ENCODE results near the gene WDFY4. TPM values are rescaled to one million over a fixed set of nuclear protein-coding genes. Genes with fewer than 3 reads are reported as not detected.
A peak's percentile ranks its signal among the peaks of the same experiment; 100 is the strongest.

WDFY4 gene
- total and polyA plus RNA-seq, 4 donors, result 4.6 to 26.9 (median 13.5) TPM

- no peak overlapping the region for H3K4me3 ChIP-seq
- no peaks in the 10 kb centered on the region for H3K27me3 ChIP-seq (ENCODE audit: control insufficient read depth in 3 of 3, insufficient read depth in 3 of 3, low read length in 2 of 3)
- no peak for ATAC-seq (ENCODE audit: insufficient read depth, low FRiP score)
- H3K4me1 ChIP-seq (ENCODE audit: control insufficient read depth in 5 of 5, insufficient read depth in 5 of 5, low read length in 5 of 5), result peaks cover 0 to 16% (median 3%) of the 10 kb centered on the region in 5 donors
- 88 to 96% methylated on average over 1 of the region's 1 CpG for WGBS, 2 donors
- H3K9ac ChIP-seq (ENCODE audit: insufficient read depth in 1 of 2, low read length in 2 of 2), result no peak overlapping the region
- peaks cover 0 to 4% (median 0%) of the 10 kb centered on the region in 4 donors for H3K9me3 ChIP-seq (ENCODE audit: control insufficient read depth in 4 of 4, insufficient read depth in 3 of 4, low read length in 3 of 4)
- TF ChIP-seq, protein P1, sequence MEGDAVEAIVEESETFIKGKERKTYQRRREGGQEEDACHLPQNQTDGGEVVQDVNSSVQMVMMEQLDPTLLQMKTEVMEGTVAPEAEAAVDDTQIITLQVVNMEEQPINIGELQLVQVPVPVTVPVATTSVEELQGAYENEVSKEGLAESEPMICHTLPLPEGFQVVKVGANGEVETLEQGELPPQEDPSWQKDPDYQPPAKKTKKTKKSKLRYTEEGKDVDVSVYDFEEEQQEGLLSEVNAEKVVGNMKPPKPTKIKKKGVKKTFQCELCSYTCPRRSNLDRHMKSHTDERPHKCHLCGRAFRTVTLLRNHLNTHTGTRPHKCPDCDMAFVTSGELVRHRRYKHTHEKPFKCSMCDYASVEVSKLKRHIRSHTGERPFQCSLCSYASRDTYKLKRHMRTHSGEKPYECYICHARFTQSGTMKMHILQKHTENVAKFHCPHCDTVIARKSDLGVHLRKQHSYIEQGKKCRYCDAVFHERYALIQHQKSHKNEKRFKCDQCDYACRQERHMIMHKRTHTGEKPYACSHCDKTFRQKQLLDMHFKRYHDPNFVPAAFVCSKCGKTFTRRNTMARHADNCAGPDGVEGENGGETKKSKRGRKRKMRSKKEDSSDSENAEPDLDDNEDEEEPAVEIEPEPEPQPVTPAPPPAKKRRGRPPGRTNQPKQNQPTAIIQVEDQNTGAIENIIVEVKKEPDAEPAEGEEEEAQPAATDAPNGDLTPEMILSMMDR (IDR thresholded peaks at IDR 0.05; ENCODE audit: control extremely low read depth, extremely low read depth), result no peak
- no peaks in the 10 kb centered on the region for H3K36me3 ChIP-seq (ENCODE audit: control insufficient read depth in 4 of 4, insufficient read depth in 4 of 4, low read length in 4 of 4)
- H3K27ac ChIP-seq (ENCODE audit: low read depth in 1 of 2, low read length in 1 of 2), result no peak overlapping the region
- no peak for DNase-seq
Observed at GRCh38 chr10:48926255-48926654, 241.6 kb downstream of the WDFY4 start.

- no peak overlapping the region for H3K9ac ChIP-seq (ENCODE audit: insufficient read depth in 1 of 2, low read length in 2 of 2)
- H3K9me3 ChIP-seq (ENCODE audit: control insufficient read depth in 4 of 4, insufficient read depth in 3 of 4, low read length in 3 of 4), result peaks cover 0 to 4% (median 0%) of the 10 kb centered on the region in 4 donors
- peak; percentile 37 to 50 (median 49) for DNase-seq
- 68 to 87% methylated on average over 13 of the region's 13 CpGs for WGBS, 2 donors
- TF ChIP-seq, protein P1 (IDR thresholded peaks at IDR 0.05; ENCODE audit: control extremely low read depth, extremely low read depth), result no peak
- no peak for ATAC-seq (ENCODE audit: insufficient read depth, low FRiP score)
- no peak overlapping the region for H3K27ac ChIP-seq (ENCODE audit: low read depth in 1 of 2, low read length in 1 of 2)
- H3K4me1 ChIP-seq (ENCODE audit: control insufficient read depth in 5 of 5, insufficient read depth in 5 of 5, low read length in 5 of 5), result peaks cover 0 to 22% (median 7%) of the 10 kb centered on the region in 5 donors
- H3K27me3 ChIP-seq (ENCODE audit: control insufficient read depth in 3 of 3, insufficient read depth in 3 of 3, low read length in 2 of 3), result no peaks in the 10 kb centered on the region
- H3K4me3 ChIP-seq, result no peak overlapping the region
- no peaks in the 10 kb centered on the region for H3K36me3 ChIP-seq (ENCODE audit: control insufficient read depth in 4 of 4, insufficient read depth in 4 of 4, low read length in 4 of 4)
Observed at GRCh38 chr10:48926764-48927540, 242.3 kb downstream of the WDFY4 start.

DNA sequence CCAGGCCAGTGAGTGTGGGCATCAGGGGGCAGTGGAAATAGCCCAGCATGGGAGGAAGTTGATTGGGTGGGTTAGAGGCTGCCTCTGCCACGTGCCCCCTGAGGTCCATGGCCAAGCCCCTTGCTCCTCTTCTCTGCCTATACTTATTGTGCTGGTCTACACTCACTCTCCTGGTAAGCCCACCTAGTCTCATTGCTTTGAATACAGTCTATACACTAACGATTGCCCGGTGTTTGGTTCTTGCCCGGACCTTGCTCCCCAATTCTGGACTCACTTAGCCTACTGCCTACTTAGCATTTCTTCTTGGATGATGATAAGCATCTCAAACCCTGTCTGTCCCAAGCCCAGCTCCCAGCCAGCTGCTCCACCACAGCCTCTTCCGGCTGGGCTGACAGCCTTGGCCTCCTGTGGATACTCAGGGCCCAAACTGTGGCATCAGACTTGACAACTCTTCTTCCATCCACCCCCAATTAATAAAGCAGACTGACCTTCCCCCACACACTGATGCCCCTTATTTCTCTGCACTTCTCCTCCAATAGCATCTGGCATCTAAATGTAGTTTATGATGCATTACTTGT, 244.8 kb downstream of the WDFY4 start:
- TF ChIP-seq, protein P1 (IDR thresholded peaks at IDR 0.05; ENCODE audit: control extremely low read depth, extremely low read depth), result no peak
- DNase-seq (no peak), ATAC-seq (ENCODE audit: insufficient read depth, low FRiP score) (no peak)
- Histone ChIP-seq H3K27me3 (ENCODE audit: control insufficient read depth in 3 of 3, insufficient read depth in 3 of 3, low read length in 2 of 3) (no peaks in the 10 kb centered on the region), H3K36me3 (ENCODE audit: control insufficient read depth in 4 of 4, insufficient read depth in 4 of 4, low read length in 4 of 4) (no peaks in the 10 kb centered on the region), H3K4me3 (no peak overlapping the region), H3K27ac (ENCODE audit: low read depth in 1 of 2, low read length in 1 of 2) (no peak overlapping the region), H3K9me3 (ENCODE audit: control insufficient read depth in 4 of 4, insufficient read depth in 3 of 4, low read length in 3 of 4) (peaks cover 0 to 4% (median 0%) of the 10 kb centered on the region in 4 donors), H3K4me1 (ENCODE audit: control insufficient read depth in 5 of 5, insufficient read depth in 5 of 5, low read length in 5 of 5) (peaks cover 0 to 21% (median 7%) of the 10 kb centered on the region in 5 donors), H3K9ac (ENCODE audit: insufficient read depth in 1 of 2, low read length in 2 of 2) (no peak overlapping the region)
- 79% methylated on average over 5 of the region's 5 CpGs for WGBS, 2 donors

Data from lung (tissue), 12 donors.